Activated CD8-positive, alpha-beta memory T cell treated with anti-CD3 and anti-CD28 coated beads for 36 hours (primary cell): ENCODE results near the gene NAA60. TPM values are rescaled to one million over a fixed set of nuclear protein-coding genes. Genes with fewer than 3 reads are reported as not detected.

ENCODE experiments used
- CTCF ChIA-PET: fragments of 350-600 bp; sonication (Branson Sonifier 250); formaldehyde crosslinking; loops from one replicate; lab custom pipeline; 2021; ENCODE audit warnings: antibody characterized with exemption; lab: Charles Lee
- POLR2A ChIA-PET: fragments of 350-600 bp; sonication (Branson Sonifier 250); formaldehyde crosslinking; loops from one replicate; lab custom pipeline; 2021; ENCODE audit warnings: antibody characterized with exemption; lab: Charles Lee
- total RNA-seq, 2 experiments: library from RNA; stranded (reverse); gene quantifications; one replicate each; pipeline ENCODE4 v1.2.3, GENCODE V29; 2021

NAA60 gene
- 10 to 100 TPM; 34.4 to 36.5 TPM for total RNA-seq

- CTCF ChIA-PET: interaction anchor here (1.3 kb wide), 1 partner anchor 14 kb away, joined by 4 read pairs; no protein-coding TSS in a partner anchor
- POLR2A ChIA-PET: interaction anchor here (0.5 to 2.0 kb wide), 8 partner anchors 14 to 256 kb away, joined by 3 to 9 read pairs (median 4); partner anchors contain the start of genes ZNF174, ZNF263 and ZSCAN32
These were observed at the start of gene NAA60, which contains the start of gene ZNF597 for GRCh38 chr16:3443108-3444031. TSS of gene NAA60 (plus strand) at chr16:3443680. CDS start at chr16:3476228, 32,548 bp downstream. TSS of gene ZNF597 (minus strand) at chr16:3443504. CDS start at chr16:3443153, 351 bp downstream.

DNA sequence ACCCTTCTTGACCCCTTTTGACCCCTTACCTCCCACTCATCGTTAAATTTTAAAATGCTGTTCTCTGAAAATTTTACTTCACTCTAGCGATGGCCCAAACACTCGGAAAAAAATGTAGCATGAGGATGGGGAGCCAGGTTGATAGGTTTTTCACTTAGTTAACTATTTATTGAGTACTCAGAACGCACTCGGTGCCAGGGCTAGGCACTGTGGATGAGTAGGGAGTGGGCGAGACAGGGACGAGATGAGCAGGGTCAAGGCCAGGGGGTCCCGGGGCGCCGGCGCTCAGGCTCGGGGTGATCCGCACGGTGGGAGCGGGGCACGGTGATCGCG lies 43.1 kb upstream of the NAA60 start:
- POLR2A ChIA-PET: interaction anchor here (0.5 to 1.9 kb wide), 4 partner anchors 21 to 95 kb away, joined by 3 to 9 read pairs (median 4); partner anchors contain the start of genes NAA60, TIGD7, ZNF597 and ZNF75A
- CTCF ChIA-PET: interaction anchor here (0.6 kb wide), 2 partner anchors 10 to 112 kb away, joined by 3 read pairs; no protein-coding TSS in a partner anchor

GRCh38 chr16:3400779-3401688 lies 42.4 kb upstream of the NAA60 start, which contains the start of the genes ZNF174 and ZSCAN32:
TSS of gene ZNF174 (plus strand) at chr16:3401215. CDS start at chr16:3402005, 790 bp downstream.
TSS of gene ZSCAN32 (minus strand) at chr16:3401004. CDS start at chr16:3397557, 3,447 bp downstream.
- POLR2A ChIA-PET: interaction anchor here (0.5 to 1.9 kb wide), 6 partner anchors 15 to 96 kb away, joined by 3 to 9 read pairs (median 4); partner anchors contain the start of genes NAA60, TIGD7, ZNF597 and ZNF75A
- CTCF ChIA-PET: interaction anchor here (0.6 to 1.2 kb wide), 5 partner anchors 9 to 383 kb away, joined by 3 to 4 read pairs (median 3); partner anchors contain the start of gene CLDN6

GRCh38 chr16:3401719-3402397 lies 41.6 kb upstream of the NAA60 start:
- ChIA-PET CTCF (interaction anchor here (1.0 to 1.2 kb wide), 3 partner anchors 18 to 384 kb away, joined by 3 to 4 read pairs (median 3); partner anchors contain the start of gene CLDN6), POLR2A (interaction anchor here (0.6 to 1.9 kb wide), 4 partner anchors 42 to 97 kb away, joined by 3 to 9 read pairs (median 4); partner anchors contain the start of genes NAA60, TIGD7, ZNF597 and ZNF75A)

DNA sequence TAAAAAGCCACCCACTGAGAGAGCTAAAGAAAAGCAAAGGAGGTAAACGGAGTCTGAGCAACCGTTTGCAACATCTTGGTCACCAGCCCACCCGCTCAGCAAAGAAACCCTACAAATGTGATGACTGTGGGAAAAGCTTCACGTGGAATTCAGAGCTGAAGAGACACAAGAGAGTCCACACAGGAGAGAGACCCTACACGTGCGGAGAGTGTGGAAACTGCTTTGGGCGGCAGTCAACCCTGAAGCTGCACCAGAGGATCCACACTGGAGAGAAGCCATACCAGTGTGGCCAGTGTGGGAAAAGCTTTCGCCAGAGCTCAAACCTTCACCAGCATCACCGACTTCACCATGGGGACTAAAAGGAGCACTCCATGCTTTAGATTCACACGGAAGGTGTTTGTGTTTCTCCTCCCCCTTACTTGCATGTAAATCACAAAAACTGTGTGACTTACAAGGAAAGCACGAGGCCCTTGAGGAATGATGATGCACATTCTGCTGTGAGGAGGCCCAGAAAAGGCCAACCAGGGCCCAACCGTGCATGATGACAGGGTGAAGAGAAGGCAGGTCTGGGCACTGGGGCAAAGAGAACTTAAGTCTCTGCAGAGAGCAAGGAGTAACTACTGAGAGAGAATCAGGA lies 34.8 kb upstream of the NAA60 start:
- POLR2A ChIA-PET: no interaction called here
- CTCF ChIA-PET: no interaction called here

GRCh38 chr16:3413730-3414379 lies 29.6 kb upstream of the NAA60 start:
- CTCF ChIA-PET: no interaction called here
- POLR2A ChIA-PET: no interaction called here

DNA sequence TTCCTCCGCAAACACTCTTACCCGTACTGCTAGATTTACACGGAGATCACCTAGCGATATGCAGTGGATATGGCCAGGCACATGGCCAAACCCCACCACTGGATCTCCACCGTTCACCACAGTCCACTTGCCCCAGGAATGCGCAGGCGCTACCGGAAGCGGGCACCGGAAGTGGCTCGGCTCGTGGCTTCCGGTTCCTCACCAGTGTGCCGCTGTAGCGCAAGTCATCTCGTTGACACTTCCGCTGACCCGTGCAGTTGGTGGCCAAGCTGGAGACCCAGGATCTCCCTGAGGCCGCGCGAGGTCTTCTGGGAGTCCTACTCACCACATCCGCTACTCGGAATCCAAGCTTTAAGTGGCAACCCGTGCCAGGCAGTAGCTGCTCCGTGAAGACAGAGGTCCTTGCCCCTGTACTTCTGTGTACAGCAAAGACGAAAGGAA lies 11.7 kb upstream of the NAA60 start:
- ChIA-PET CTCF (no interaction called here), POLR2A (no interaction called here)

DNA sequence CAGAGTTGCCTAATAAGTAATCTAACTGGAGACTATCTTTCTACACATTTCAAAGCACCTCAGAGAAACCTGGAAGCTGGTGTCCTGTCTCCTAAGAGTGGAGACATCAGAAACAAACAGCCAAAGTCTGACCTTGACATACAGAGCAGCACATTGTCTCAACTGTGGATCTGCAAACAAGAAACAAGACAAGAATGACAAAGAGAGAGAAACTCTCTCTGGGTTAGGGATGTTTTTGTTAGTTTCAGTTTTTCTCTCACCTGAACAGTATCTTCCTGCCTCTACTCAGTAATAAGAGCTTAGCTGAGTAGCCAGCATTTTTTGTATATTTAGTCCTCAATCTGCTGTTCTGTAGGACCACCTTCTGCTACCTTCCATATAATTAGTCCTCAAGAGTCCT lies 9.1 kb upstream of the NAA60 start:
- ChIA-PET CTCF (no interaction called here), POLR2A (interaction anchor here (0.6 kb wide), 1 partner anchor 111 kb away, joined by 3 read pairs; no protein-coding TSS in a partner anchor)

GRCh38 chr16:3439637-3440036 lies 3.8 kb upstream of the NAA60 start:
- POLR2A ChIA-PET: no interaction called here

GRCh38 chr16:3444032-3444388 lies 530 bp downstream of the NAA60 start:
- CTCF ChIA-PET: interaction anchor here (1.3 kb wide), 1 partner anchor 13 kb away, joined by 4 read pairs; no protein-coding TSS in a partner anchor

More at GRCh38 chr16:3439637-3440036, 3.8 kb upstream of the NAA60 start:
- CTCF ChIA-PET: no interaction called here

DNA sequence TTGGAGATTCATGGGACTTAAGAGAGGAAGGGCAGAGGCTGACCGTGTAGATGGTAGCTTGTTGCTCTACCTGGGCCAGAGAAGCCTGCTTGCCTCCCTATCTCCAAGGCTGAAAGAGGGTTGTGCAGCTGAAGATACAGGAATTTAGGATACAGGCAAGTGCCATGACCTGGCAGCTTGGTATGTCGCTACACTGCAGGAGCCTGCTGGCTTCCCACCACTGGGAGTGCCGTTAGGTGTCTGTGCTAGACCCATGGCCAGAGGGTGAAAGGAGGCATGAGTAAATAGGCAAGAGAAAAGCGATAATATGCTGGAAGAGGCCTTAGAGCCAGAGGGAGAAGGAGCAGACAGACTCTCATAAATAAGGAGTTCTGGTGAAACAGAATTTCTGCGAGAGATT lies 10.6 kb downstream of the NAA60 start:
- CTCF ChIA-PET: no interaction called here
- POLR2A ChIA-PET: interaction anchor here (0.5 kb wide), 1 partner anchor 132 kb away, joined by 3 read pairs; no protein-coding TSS in a partner anchor

More at GRCh38 chr16:3444032-3444388, 530 bp downstream of the NAA60 start:
- POLR2A ChIA-PET: interaction anchor here (0.5 to 2.0 kb wide), 8 partner anchors 13 to 256 kb away, joined by 3 to 9 read pairs (median 3); partner anchors contain the start of genes ZNF174, ZNF263 and ZSCAN32

GRCh38 chr16:3454631-3455147 lies 11.2 kb downstream of the NAA60 start:
- ChIA-PET CTCF (no interaction called here), POLR2A (no interaction called here)

GRCh38 chr16:3457434-3458252 lies 14.2 kb downstream of the NAA60 start:
- ChIA-PET POLR2A (interaction anchor here (0.9 to 1.2 kb wide), 2 partner anchors 14 to 57 kb away, joined by 3 to 5 read pairs; partner anchors contain the start of genes NAA60, ZNF174, ZNF597 and ZSCAN32), CTCF (interaction anchor here (0.9 to 1.0 kb wide), 2 partner anchors 13 to 16 kb away, joined by 3 to 4 read pairs; no protein-coding TSS in a partner anchor)

DNA sequence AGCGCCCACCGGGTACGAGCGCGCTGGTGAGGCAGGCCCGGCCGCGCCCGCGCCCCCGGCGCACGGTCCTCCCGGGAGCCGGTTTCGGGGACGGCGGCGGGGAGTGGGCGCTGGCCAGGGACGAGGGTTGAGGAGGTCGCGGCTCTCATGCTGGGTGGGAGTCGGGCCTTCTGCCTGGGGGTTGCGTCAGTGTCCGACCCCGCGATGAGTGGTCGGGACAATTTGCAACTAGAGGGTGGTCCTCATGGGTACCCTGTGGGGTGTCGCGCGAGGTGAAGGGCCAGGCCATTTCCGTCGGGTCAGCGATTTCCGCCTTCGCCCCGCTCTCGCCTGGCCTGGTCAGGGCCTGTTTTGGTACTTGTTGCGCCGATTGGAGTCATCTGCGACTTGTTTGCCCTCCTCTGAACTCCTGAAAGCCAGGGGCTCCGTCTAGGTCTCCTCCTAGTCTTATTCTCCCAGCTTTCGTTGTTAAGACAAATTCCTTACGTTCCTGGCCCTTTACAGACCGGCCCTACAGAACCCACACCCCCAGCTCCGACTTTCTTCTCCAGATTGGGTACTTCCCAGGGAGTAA lies 14.9 kb downstream of the NAA60 start:
- CTCF ChIA-PET: no interaction called here
- POLR2A ChIA-PET: interaction anchor here (0.5 to 0.6 kb wide), 2 partner anchors 47 to 49 kb away, joined by 3 to 6 read pairs; no protein-coding TSS in a partner anchor

GRCh38 chr16:3458852-3459361 lies 15.4 kb downstream of the NAA60 start:
- ChIA-PET CTCF (no interaction called here), POLR2A (interaction anchor here (0.5 to 0.6 kb wide), 2 partner anchors 46 to 49 kb away, joined by 3 to 6 read pairs; no protein-coding TSS in a partner anchor)
